ENCODE measurements around the gene OR51B5. TPM values are rescaled to one million over a fixed set of nuclear protein-coding genes. Genes with fewer than 3 reads are reported as not detected.
A peak's percentile ranks its signal among the peaks of the same experiment; 100 is the strongest.

Gene OR51B5
- total and polyA plus RNA-seq, 2 of the 4 experiments (the other 2 are of a cell fraction): 0.09 to 0.54 TPM

GRCh38 chr11:5304046-5304445 lies 39.3 kb downstream of the OR51B5 start:
- peak overlapping the region; percentile 58; the same call in 1 of the 3 replicates for H2BK15ac ChIP-seq (ENCODE audit: low read depth, low read length)
- no peaks in the 10 kb centered on the region for H4K20me1 ChIP-seq (ENCODE audit: insufficient read depth, low read length)
- H3K18ac ChIP-seq (ENCODE audit: low read depth, low read length): peak overlapping the region; percentile 83; the same call in 1 of the 2 replicates
- H2AFZ ChIP-seq (replicated peaks; ENCODE audit: low read length, poor library complexity): no peak overlapping the region
- no peak overlapping the region for H3K4me2 ChIP-seq (ENCODE audit: low read depth, low read length)
- peak overlapping the region; percentile 89; the same call in 1 of the 2 replicates for H2BK120ac ChIP-seq (ENCODE audit: low read depth, low read length)
- H4K5ac ChIP-seq (ENCODE audit: low read depth, low read length): peak overlapping the region; percentile 79; the same call in 1 of the 2 replicates
- TF ChIP-seq MAZ (IDR thresholded peaks at IDR 0.05; ENCODE audit: borderline replicate concordance, low read depth, low read length) (no peak), CHD1 (IDR thresholded peaks at IDR 0.05; ENCODE audit: low read depth, low read length) (no peak), NFE2L2 (IDR thresholded peaks at IDR 0.05; ENCODE audit: low read depth, low read length) (no peak), CTCF (conservative IDR thresholded peaks at IDR 0.05; ENCODE audit: low read depth, low read length) (no peak), ELK1 (IDR thresholded peaks at IDR 0.05; ENCODE audit: borderline replicate concordance, low read depth, low read length) (no peak)
- H3K14ac ChIP-seq (replicated peaks; ENCODE audit: low read depth, low read length): 0 out of 2 replicates have a peak overlapping the region, but pooled peaks have one; percentile 52
- no peaks in the 10 kb centered on the region for H3K36me3 ChIP-seq (ENCODE audit: control insufficient read depth, insufficient read depth, low read length)
- no peak overlapping the region for H3K56ac ChIP-seq (ENCODE audit: extremely low read depth, insufficient read depth, low read length)
- intact Hi-C loops (cut with micrococcal nuclease) (no loop called here), dilution Hi-C loops (cut with HindIII; ENCODE audit: low sequenced_read_pairs, unreplicated experiment) (no loop called here), in situ Hi-C loops (cut with MboI; ENCODE audit: low sequenced_read_pairs) (no loop called here)
- no CpG with 5 or more reads among the region's 1 CpG for WGBS, 2 experiments (ENCODE audit: extremely low coverage in 2 of 2, insufficient read length in 1 of 2)
- no peak overlapping the region for H3K23ac ChIP-seq (ENCODE audit: low read depth, low read length)
- H3K9ac ChIP-seq (ENCODE audit: low read depth, low read length): no peak overlapping the region; the same call in 1 of the 2 replicates
- H3K9me3 ChIP-seq (ENCODE audit: control insufficient read depth, insufficient read depth, low read length): no peaks in the 10 kb centered on the region
- ATAC-seq (ENCODE audit: low read depth): peak; percentile 78
- peak overlapping the region; percentile 87 for H2BK20ac ChIP-seq (ENCODE audit: low read depth, low read length)
- H3K9me1 ChIP-seq (ENCODE audit: insufficient read depth, low read length): no peaks in the 10 kb centered on the region; the same call in 1 of the 2 replicates
- H2AK5ac ChIP-seq (ENCODE audit: low read depth, low read length): no peak overlapping the region
- peak overlapping the region; percentile 28; the same call in 1 of the 2 replicates for H3K4ac ChIP-seq (ENCODE audit: low read depth, low read length)
- H2BK5ac ChIP-seq (ENCODE audit: low read depth, low read length, poor library complexity, severe bottlenecking): peak overlapping the region; percentile 78
- H2AK9ac ChIP-seq (replicated peaks; ENCODE audit: low read depth, low read length, poor library complexity): no peak overlapping the region
- H3K27me3 ChIP-seq (ENCODE audit: control insufficient read depth, insufficient read depth, low read length): no peaks in the 10 kb centered on the region
- H3K27ac ChIP-seq (ENCODE audit: insufficient read depth, low read length): no peak overlapping the region
- H4K8ac ChIP-seq (ENCODE audit: low read depth in 2 of 2, low read length in 2 of 2): peak overlapping the region; percentile 44 to 59; a peak in 3 of 4 replicates
- H3K79me1 ChIP-seq (ENCODE audit: low read depth in 1 of 2, low read length in 2 of 2): no peaks in the 10 kb centered on the region
- POLR2A ChIA-PET (ENCODE audit: unreplicated experiment): no interaction called here
- no peak for DNase-seq
- H3K4me1 ChIP-seq (ENCODE audit: control insufficient read depth, insufficient read depth, low read length): peaks cover 4% of the 10 kb centered on the region; the same call in 1 of the 2 replicates
- H4K91ac ChIP-seq (ENCODE audit: insufficient read depth, low read depth, low read length): no peak overlapping the region; the same call in 1 of the 2 replicates
- no peak overlapping the region for H3K4me3 ChIP-seq (ENCODE audit: insufficient read depth, low read depth, low read length)
- CTCF ChIA-PET: interaction anchor here (0.6 to 1.2 kb wide), 2 partner anchors 62 to 100 kb away, joined by 3 to 4 read pairs; no protein-coding TSS in a partner anchor
- BruUV-seq (replicated peaks): no TSS peak
